Ovary (tissue), 9 donors: Measurements from ENCODE around the gene SLC7A7. TPM values are rescaled to one million over a fixed set of nuclear protein-coding genes. Genes with fewer than 3 reads are reported as not detected.

Experiments used
- DNase-seq, 5 donors: peaks; one replicate each; pipeline ENCODE4 v3.0.0-alpha.2; 2019 to 2020
- H3K27ac ChIP-seq, 2 donors: fragments of 200-600 bp; one replicate each; pipeline versions ENCODE4 v1.5.1 to v1.8.0; 2019 to 2022
- H3K27me3 ChIP-seq: fragments of 200-600 bp; one replicate; pipeline ENCODE4 v1.8.0; 2022
- H3K36me3 ChIP-seq: fragments of 200-600 bp; sonication (generic); one replicate; pipeline ENCODE4 v1.5.1; 2019
- H3K4me1 ChIP-seq: one replicate; pipeline ENCODE4 v1.8.1; 2013; ENCODE audit warnings: mild to moderate bottlenecking, moderate library complexity; ENCODE audit not compliant: insufficient read depth
- H3K4me3 ChIP-seq: fragments of 200-600 bp; sonication (generic); one replicate; pipeline ENCODE4 v1.5.1; 2017
- H3K9me3 ChIP-seq, 2 donors: fragments of 200-600 bp in 1 of 2; sonication (generic) in 1 of 2; one replicate each; pipeline versions ENCODE4 v1.5.1 to v1.8.1; 2013 to 2019; ENCODE audit warnings: mild to moderate bottlenecking in 1 of 2, moderate library complexity in 1 of 2
- EP300 ChIP-seq: sonication (generic); formaldehyde crosslinking; IDR thresholded peaks from one replicate; pipeline ENCODE4 v1.6.1; 2017; ENCODE audit warnings: antibody characterized with exemption
- POLR2A ChIP-seq: fragments of 450-650 bp; IDR thresholded peaks from one replicate; pipeline ENCODE4 v1.6.1; 2017; ENCODE audit warnings: antibody characterized with exemption, mild to moderate bottlenecking, moderate library complexity
- WGBS, 3 donors: extraction: QIAGEN DNeasy Blood & Tissue Kit in 1 of 3; methylation state at CpG; one replicate each; pipeline versions ENCODE4 v1.1.5 to v1.1.7; 2013 to 2017; 5-methylcytosine and 5-hydroxymethylcytosine counted together
- intact Hi-C, 4 donors: fragments of 100-400 bp; cut with DNase I; formaldehyde crosslinking; loops; one replicate each; pipeline versions ENCODE4 v1.11.0 to v1.15.1; 2022 to 2023
- polyA plus RNA-seq, 2 donors: library from polyadenylated mRNA; stranded (reverse); fragments of 200-250 nt in 1 of 2; fragments of 350-450 nt in 1 of 2; fragmentation: Illumina TruSeq in 1 of 2; extraction: RNeasy Lipid Tissue Mini Kit (QIAGEN cat#74804) in 1 of 2; gene quantifications; one replicate each; pipeline ENCODE4 v1.2.3, GENCODE V29; 2013 to 2014
- total RNA-seq, 7 donors: library from RNA; depleted of rRNA in 2 of 7; stranded (reverse); fragments of >200 nt in 2 of 7; fragmentation: NEBNext Ultra II Directional in 3 of 7; extraction: Animal tissue kit (Norgen Biotek cat#: 25700) in 3 of 7; gene quantifications; one replicate each; pipeline versions ENCODE4 v1.1.0 to v1.2.4, GENCODE V29; 2016 to 2023
- TF ChIP-seq, protein P1 (sequence below), 3 donors: fragments of 450-650 bp in 2 of 3; fragments of 200-600 bp in 1 of 3; IDR thresholded peaks; one replicate each; pipeline versions ENCODE4 v1.5.1 to v1.8.0; 2016 to 2022; ENCODE audit warnings: antibody characterized with exemption in 3 of 3, mild to moderate bottlenecking in 1 of 3
- donor health status: DM: no; HTN: no; CAD: no; lungs with moderate emphysema.
- donor health status: DM: no; HTN: no; CAD: no.
- donor health status: Bipolar disorder and iron deficiency.
- donor health status: DM: yes; HTN: yes; CAD: no.
- donor health status: DM: no; HTN: no; CAD: no.
- donor health status: DM: yes; HTN: yes; CAD: no.

SLC7A7 gene
- total and polyA plus RNA-seq, 9 donors = 0.91 to 25.0 (median 5.1) TPM

DNA sequence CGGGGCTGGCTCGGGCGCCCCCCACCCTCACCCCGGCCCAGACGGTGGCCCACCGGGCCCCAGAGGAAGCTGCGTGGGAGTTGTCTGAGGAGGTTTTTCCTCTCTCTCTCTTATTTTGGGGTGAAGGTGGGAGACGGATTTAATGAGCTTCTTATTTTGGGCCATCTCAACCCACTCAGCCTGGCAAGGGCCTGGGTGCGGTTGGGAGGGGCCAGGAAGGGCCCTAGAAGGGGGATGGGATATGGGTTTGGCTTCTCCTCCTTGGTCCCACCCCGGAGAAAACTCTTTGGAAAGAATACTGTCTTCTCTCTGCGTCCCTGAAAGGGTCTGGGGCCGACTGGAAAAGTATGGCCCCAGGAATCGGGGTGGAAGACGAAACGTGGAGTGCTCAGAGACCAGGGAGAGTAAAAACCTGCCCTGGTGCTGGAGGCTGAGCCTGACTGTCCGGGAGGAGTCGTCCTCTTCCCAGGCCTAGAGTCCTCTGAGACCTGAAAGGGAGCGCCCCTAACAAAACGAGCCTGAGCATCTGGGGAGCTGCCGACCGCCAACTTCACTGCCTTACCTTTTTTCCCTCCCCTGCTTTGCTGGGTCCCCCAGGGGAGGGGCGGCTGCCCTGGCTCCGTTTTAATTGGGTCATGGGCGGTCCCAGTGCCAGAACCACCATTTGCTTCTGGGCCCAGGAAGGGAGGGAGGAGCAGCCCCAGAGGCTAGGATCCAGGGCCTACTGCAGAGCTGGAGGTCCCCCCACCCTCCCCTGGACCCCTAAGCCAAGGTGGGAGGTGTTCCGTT, 22.7 kb upstream of the SLC7A7 start:
- TF ChIP-seq POLR2A = peak; percentile 54
- TF ChIP-seq, protein P1, sequence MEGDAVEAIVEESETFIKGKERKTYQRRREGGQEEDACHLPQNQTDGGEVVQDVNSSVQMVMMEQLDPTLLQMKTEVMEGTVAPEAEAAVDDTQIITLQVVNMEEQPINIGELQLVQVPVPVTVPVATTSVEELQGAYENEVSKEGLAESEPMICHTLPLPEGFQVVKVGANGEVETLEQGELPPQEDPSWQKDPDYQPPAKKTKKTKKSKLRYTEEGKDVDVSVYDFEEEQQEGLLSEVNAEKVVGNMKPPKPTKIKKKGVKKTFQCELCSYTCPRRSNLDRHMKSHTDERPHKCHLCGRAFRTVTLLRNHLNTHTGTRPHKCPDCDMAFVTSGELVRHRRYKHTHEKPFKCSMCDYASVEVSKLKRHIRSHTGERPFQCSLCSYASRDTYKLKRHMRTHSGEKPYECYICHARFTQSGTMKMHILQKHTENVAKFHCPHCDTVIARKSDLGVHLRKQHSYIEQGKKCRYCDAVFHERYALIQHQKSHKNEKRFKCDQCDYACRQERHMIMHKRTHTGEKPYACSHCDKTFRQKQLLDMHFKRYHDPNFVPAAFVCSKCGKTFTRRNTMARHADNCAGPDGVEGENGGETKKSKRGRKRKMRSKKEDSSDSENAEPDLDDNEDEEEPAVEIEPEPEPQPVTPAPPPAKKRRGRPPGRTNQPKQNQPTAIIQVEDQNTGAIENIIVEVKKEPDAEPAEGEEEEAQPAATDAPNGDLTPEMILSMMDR (IDR thresholded peaks at IDR 0.05) = no peak
- Histone ChIP-seq H3K9me3 (no peaks in the 10 kb centered on the region), H3K4me3 (peak overlapping the region; percentile 96), H3K27me3 (no peaks in the 10 kb centered on the region), H3K4me1 (peaks cover 10% of the 10 kb centered on the region), H3K27ac (peak overlapping the region; percentile 74 to 96), H3K36me3 (no peaks in the 10 kb centered on the region)
- 1 to 5% (median 3%) methylated on average over 25 of the region's 25 CpGs for WGBS, 3 donors
- DNase-seq = peak; percentile 76 to 83 (median 79)
- intact Hi-C loops = loop anchor here in 3 of 4 donors (2.0 to 10.0 kb wide), 2 partner anchors 15 to 253 kb away; partner anchors contain the start of gene DAD1 (in 1 of the 3)

DNA sequence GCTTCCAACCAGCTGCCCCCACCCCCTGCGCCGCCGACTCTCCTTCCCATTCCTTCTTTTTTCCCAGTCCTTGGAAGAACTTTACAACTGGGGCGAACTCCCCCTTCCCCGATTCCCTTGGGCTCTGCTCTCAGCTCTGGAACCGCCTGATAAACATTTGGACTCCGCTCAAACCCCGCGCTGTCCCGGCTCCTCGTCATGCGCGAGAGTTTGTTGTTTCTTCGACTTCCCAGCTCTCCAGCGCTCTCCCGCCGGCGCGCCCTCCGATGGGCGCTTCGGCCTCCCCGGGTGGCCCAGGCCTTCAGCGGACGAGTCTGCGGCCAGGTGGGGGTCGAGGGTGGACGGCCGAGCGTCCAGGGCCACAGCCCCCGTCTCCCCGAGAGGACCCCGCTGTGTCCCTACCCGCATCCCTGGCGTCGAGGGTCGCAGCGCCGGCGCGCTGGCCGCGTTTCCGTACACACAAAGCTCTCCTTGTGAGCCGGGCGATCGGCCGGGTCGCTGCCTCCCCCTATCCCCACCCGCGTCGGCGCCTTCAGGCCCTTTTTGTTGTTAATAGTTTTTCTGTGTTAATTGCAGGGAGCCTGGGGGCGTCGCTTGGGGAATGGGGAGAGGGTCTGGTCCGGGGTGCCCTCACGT, 22.0 kb upstream of the SLC7A7 start:
- peak; percentile 65 to 87 (median 78) for DNase-seq
- Histone ChIP-seq H3K4me1 (peaks cover 8% of the 10 kb centered on the region), H3K9me3 (no peaks in the 10 kb centered on the region), H3K36me3 (no peaks in the 10 kb centered on the region), H3K27ac (peak overlapping the region; percentile 74 to 96), H3K4me3 (peak overlapping the region; percentile 96), H3K27me3 (no peaks in the 10 kb centered on the region)
- WGBS, 3 donors = 0 to 1% (median 0%) methylated on average over 37 to 57 of the region's 57 CpGs
- TF ChIP-seq EP300 (no peak), POLR2A (peak; percentile 34)
- TF ChIP-seq, protein P1 (IDR thresholded peaks at IDR 0.05) = peak in 1 of 3 donors; percentile 6
- intact Hi-C loops = loop anchor here in 3 of 4 donors (2.0 to 10.0 kb wide), 2 partner anchors 16 to 252 kb away; partner anchors contain the start of gene DAD1 (in 1 of the 3)

DNA sequence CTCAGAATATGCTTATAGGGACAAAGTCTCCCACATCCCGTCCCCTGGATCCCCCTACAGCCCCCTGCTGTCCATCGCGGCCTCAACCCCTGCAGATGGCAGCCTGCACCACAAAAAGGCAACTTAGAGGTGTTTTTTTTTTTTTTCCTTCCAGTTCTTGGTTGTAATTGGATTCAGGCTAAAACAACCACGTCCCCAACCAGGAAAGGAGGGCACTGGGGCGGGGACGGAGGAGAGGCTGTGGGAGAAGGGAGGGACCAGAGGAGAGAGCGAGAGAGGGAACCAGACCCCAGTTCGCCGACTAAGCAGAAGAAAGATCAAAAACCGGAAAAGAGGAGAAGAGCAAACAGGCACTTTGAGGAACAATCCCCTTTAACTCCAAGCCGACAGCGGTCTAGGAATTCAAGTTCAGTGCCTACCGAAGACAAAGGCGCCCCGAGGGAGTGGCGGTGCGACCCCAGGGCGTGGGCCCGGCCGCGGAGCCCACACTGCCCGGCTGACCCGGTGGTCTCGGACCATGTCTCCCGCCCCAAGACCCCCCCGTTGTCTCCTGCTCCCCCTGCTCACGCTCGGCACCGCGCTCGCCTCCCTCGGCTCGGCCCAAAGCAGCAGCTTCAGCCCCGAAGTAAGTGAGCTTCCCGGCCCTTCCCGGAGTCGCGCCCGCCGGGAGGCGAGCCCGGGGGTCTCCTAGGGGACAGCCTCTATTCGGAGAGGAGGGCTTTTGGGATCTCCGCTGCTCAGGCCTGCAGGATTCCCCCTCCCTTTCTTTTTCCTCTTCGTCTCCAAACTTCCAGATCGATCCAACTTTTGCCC, 21.3 kb upstream of the SLC7A7 start, which contains the start of gene MMP14:
Gene MMP14, plus strand, starts transcription at position 285 of the 813 bp plus-strand sequence. Its CDS starts 233 bp downstream, at position 518.
- no peaks in the 10 kb centered on the region for H3K27me3 ChIP-seq
- WGBS, 3 donors = 0 to 1% (median 1%) methylated on average over 46 of the region's 46 CpGs
- TF ChIP-seq, protein P1 (IDR thresholded peaks at IDR 0.05) = peak in 2 of 3 donors; percentile 41 to 55
- peak; percentile 73 for TF ChIP-seq POLR2A
- TF ChIP-seq EP300 = no peak
- DNase-seq = peak; percentile 80 to 86 (median 85)
- peak within 1 kb of the TSS; percentile 74 to 96 for H3K27ac ChIP-seq
- intact Hi-C loops = loop anchor here in 3 of 4 donors (2.0 to 10.0 kb wide), 2 partner anchors 16 to 252 kb away; partner anchors contain the start of gene DAD1 (in 1 of the 3)
- peak within 1 kb of the TSS; percentile 96 for H3K4me3 ChIP-seq
- no peaks in the 10 kb centered on the region for H3K36me3 ChIP-seq
- H3K9me3 ChIP-seq = no peaks in the 10 kb centered on the region
- H3K4me1 ChIP-seq = peaks cover 8% of the 10 kb centered on the region

DNA sequence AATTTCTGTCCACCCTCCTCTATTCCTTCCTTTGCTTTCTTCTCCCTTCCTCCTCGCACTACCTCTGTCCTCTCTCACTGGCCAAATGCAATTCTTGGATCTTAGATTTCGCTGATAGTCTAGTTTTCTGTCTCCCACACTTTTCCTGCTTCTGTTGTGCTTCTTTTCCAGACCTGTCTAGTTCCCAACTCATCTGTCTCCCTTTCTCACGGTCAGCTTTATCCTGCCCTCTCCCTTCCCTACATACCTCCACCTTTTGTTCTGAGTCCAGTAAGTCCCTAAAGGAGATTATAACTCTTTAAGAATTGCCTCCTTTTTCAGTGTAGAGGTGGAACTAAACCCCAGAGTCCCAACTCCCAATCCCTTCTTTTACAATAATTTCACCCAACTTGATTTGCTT, 20.3 kb upstream of the SLC7A7 start:
- no peak for DNase-seq
- Histone ChIP-seq H3K4me3 (no peak overlapping the region), H3K36me3 (no peaks in the 10 kb centered on the region), H3K4me1 (peaks cover 6% of the 10 kb centered on the region), H3K27me3 (no peaks in the 10 kb centered on the region), H3K27ac (peak overlapping the region in 1 of 2 donors; percentile 96), H3K9me3 (no peaks in the 10 kb centered on the region)
- no peak for TF ChIP-seq EP300
- TF ChIP-seq, protein P1 (IDR thresholded peaks at IDR 0.05) = no peak
- no peak for TF ChIP-seq POLR2A
- intact Hi-C loops = loop anchor here in 1 of 4 donors (10.0 kb wide), 1 partner anchor 251 kb away; the partner anchor contains the start of gene DAD1
- WGBS, 3 donors = 61 to 73% (median 65%) methylated on average over 3 of the region's 3 CpGs
